Sigmoid colon (tissue), 7 donors: ENCODE results near the gene CHCHD4. TPM values are rescaled to one million over a fixed set of nuclear protein-coding genes. Genes with fewer than 3 reads are reported as not detected.

Source experiments
- DNase-seq: peaks from one replicate; pipeline ENCODE4 v3.0.0-alpha.2; 2019
- H3K27ac ChIP-seq, 4 donors: fragments of 200-600 bp; sonication (generic); one replicate each; pipeline ENCODE4 v1.5.1; 2016 to 2019; ENCODE audit warnings: mild to moderate bottlenecking in 1 of 4
- H3K27me3 ChIP-seq, 3 donors: fragments of 200-600 bp; sonication (generic); one replicate each; pipeline ENCODE4 v1.5.1; 2019; ENCODE audit warnings: mild to moderate bottlenecking in 1 of 3
- H3K36me3 ChIP-seq, 4 donors: fragments of 200-600 bp; sonication (generic); one replicate each; pipeline ENCODE4 v1.5.1; 2016 to 2019
- H3K4me1 ChIP-seq, 4 donors: fragments of 200-600 bp; sonication (generic); one replicate each; pipeline ENCODE4 v1.5.1; 2017 to 2019
- H3K4me3 ChIP-seq, 4 donors: fragments of 200-600 bp; sonication (generic); one replicate each; pipeline ENCODE4 v1.5.1; 2017 to 2019; ENCODE audit warnings: mild to moderate bottlenecking in 2 of 4, moderate library complexity in 1 of 4
- H3K9me3 ChIP-seq, 4 donors: fragments of 200-600 bp in 3 of 4; sonication (generic) in 3 of 4; one replicate each; pipeline versions ENCODE4 v1.5.1 to v1.6.1; 2013 to 2019
- CTCF ChIP-seq, 4 experiments: fragments of 450-650 bp in 3 of 4; fragments of 200-600 bp in 1 of 4; IDR thresholded peaks; one replicate each; pipeline ENCODE4 v1.5.1; 2016 to 2019; ENCODE audit warnings: antibody characterized with exemption in 4 of 4, mild to moderate bottlenecking in 3 of 4, moderate library complexity in 2 of 4
- EP300 ChIP-seq, 4 donors: sonication (generic); formaldehyde crosslinking; IDR thresholded peaks; one replicate each; pipeline ENCODE4 v1.6.1; 2017; ENCODE audit warnings: antibody characterized with exemption in 4 of 4
- POLR2A ChIP-seq, 2 donors: fragments of 450-650 bp; IDR thresholded peaks; one replicate each; pipeline ENCODE4 v1.6.1; 2016; ENCODE audit warnings: antibody characterized with exemption in 2 of 2, mild to moderate bottlenecking in 2 of 2, moderate library complexity in 2 of 2
- POLR2AphosphoS5 ChIP-seq, 4 donors: sonication (generic); formaldehyde crosslinking; IDR thresholded peaks; one replicate each; pipeline ENCODE4 v1.6.1; 2017; ENCODE audit warnings: antibody characterized with exemption in 4 of 4
- WGBS, 2 donors: extraction: QIAGEN DNeasy Blood & Tissue Kit; methylation state at CpG; one replicate each; pipeline ENCODE4 v1.1.7; 2013; 5-methylcytosine and 5-hydroxymethylcytosine counted together
- intact Hi-C: fragments of 100-400 bp; cut with DNase I; formaldehyde crosslinking; loops from one replicate; pipeline ENCODE4 v1.15.1; 2023
- polyA plus RNA-seq, 3 donors: library from polyadenylated mRNA; stranded (reverse); fragments of 200-250 nt; gene quantifications; one replicate each; pipeline ENCODE4 v1.2.3, GENCODE V29; 2013
- total RNA-seq, 4 donors: library from RNA; depleted of rRNA; stranded (reverse); fragments of >200 nt; gene quantifications; one replicate each; pipeline ENCODE4 v1.1.0, GENCODE V29; 2016
- donor health status: healthy with polysubstance abuse.
- donor health status: Bipolar disorder and iron deficiency.
- donor health status: healthy.

Gene CHCHD4
- total and polyA plus RNA-seq, 7 donors = 13.0 to 33.8 (median 20.9) TPM

GRCh38 chr3:14148041-14148985 lies 23.6 kb upstream of the CHCHD4 start:
- H3K9me3 ChIP-seq = no peaks in the 10 kb centered on the region
- TF ChIP-seq CTCF (IDR thresholded peaks at IDR 0.05) = no peak
- peak in 1 of 4 donors; percentile 1 for TF ChIP-seq POLR2AphosphoS5 (IDR thresholded peaks at IDR 0.05)
- peaks cover 2 to 75% (median 19%) of the 10 kb centered on the region in 4 donors for H3K36me3 ChIP-seq
- no peaks in the 10 kb centered on the region for H3K27me3 ChIP-seq
- H3K4me1 ChIP-seq = peaks cover 0 to 36% (median 33%) of the 10 kb centered on the region in 4 donors
- intact Hi-C loops = loop anchor here (10.0 kb wide), 1 partner anchor 1484 kb away; the partner anchor contains the start of gene RAF1
- H3K4me3 ChIP-seq = no peak overlapping the region
- 90 to 93% methylated on average over 28 of the region's 28 CpGs for WGBS, 2 donors
- peak overlapping the region in 2 of 4 donors; percentile 6 to 87 for H3K27ac ChIP-seq
- no peak for DNase-seq

DNA sequence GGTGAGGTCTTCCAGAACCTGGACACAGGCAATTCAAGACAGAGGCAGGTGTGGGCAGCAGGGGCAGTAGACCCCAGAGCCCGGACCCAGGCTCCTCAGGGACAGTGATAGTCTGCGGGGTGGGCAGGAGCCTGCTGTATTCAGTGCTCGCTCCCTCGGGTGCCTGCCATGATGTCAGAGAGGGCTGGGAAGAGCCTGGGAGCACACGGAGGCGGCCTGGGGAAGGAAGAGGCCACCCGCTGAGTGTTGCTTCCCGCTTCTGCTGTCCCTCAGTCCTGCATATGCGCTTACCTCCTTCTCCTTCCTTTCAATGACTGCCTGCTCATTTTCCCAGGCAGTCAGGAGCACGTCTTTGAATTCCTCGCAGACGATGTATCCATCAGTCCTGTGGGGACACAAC lies 22.9 kb upstream of the CHCHD4 start:
- DNase-seq = no peak
- no peaks in the 10 kb centered on the region for H3K27me3 ChIP-seq
- peaks cover 2 to 70% (median 16%) of the 10 kb centered on the region in 4 donors for H3K36me3 ChIP-seq
- TF ChIP-seq EP300 (IDR thresholded peaks at IDR 0.05) = no peak
- no peak for TF ChIP-seq POLR2AphosphoS5 (IDR thresholded peaks at IDR 0.05)
- no peak for TF ChIP-seq CTCF (IDR thresholded peaks at IDR 0.05)
- TF ChIP-seq POLR2A (IDR thresholded peaks at IDR 0.05) = no peak
- peaks cover 0 to 43% (median 40%) of the 10 kb centered on the region in 4 donors for H3K4me1 ChIP-seq
- H3K27ac ChIP-seq = peak overlapping the region in 1 of 4 donors; percentile 87
- H3K9me3 ChIP-seq = no peaks in the 10 kb centered on the region
- 92 to 96% methylated on average over 12 of the region's 12 CpGs for WGBS, 2 donors
- H3K4me3 ChIP-seq = no peak overlapping the region
- intact Hi-C loops = loop anchor here (10.0 kb wide), 1 partner anchor 1483 kb away; the partner anchor contains the start of gene RAF1

- 83 to 89% methylated on average over 5 of the region's 5 CpGs for WGBS, 2 donors
- H3K4me3 ChIP-seq = no peak overlapping the region
- no peaks in the 10 kb centered on the region for H3K9me3 ChIP-seq
- H3K36me3 ChIP-seq = peaks cover 2 to 70% (median 15%) of the 10 kb centered on the region in 4 donors
- peaks cover 0 to 47% (median 40%) of the 10 kb centered on the region in 4 donors for H3K4me1 ChIP-seq
- intact Hi-C loops = loop anchor here (10.0 kb wide), 1 partner anchor 1482 kb away; the partner anchor contains the start of gene RAF1
- H3K27me3 ChIP-seq = no peaks in the 10 kb centered on the region
- TF ChIP-seq POLR2A (IDR thresholded peaks at IDR 0.05) (no peak), CTCF (IDR thresholded peaks at IDR 0.05) (no peak), EP300 (IDR thresholded peaks at IDR 0.05) (no peak), POLR2AphosphoS5 (IDR thresholded peaks at IDR 0.05) (no peak)
- H3K27ac ChIP-seq = peak overlapping the region in 3 of 4 donors; percentile 81 to 92 (median 87)
- DNase-seq = no peak
These were observed 22.4 kb upstream of the CHCHD4 start for GRCh38 chr3:14147066-14147435.

GRCh38 chr3:14146381-14147065 lies 21.9 kb upstream of the CHCHD4 start:
- H3K27ac ChIP-seq = peak overlapping the region; percentile 81 to 92 (median 84)
- H3K36me3 ChIP-seq = peaks cover 2 to 70% (median 18%) of the 10 kb centered on the region in 4 donors
- no peaks in the 10 kb centered on the region for H3K27me3 ChIP-seq
- WGBS, 2 donors = 92 to 93% methylated on average over 10 of the region's 10 CpGs
- peaks cover 0 to 47% (median 41%) of the 10 kb centered on the region in 4 donors for H3K4me1 ChIP-seq
- no peaks in the 10 kb centered on the region for H3K9me3 ChIP-seq
- no peak for DNase-seq
- H3K4me3 ChIP-seq = no peak overlapping the region
- TF ChIP-seq CTCF (IDR thresholded peaks at IDR 0.05) (no peak), EP300 (IDR thresholded peaks at IDR 0.05) (no peak), POLR2A (IDR thresholded peaks at IDR 0.05) (no peak), POLR2AphosphoS5 (IDR thresholded peaks at IDR 0.05) (no peak)
- intact Hi-C loops = loop anchor here (10.0 kb wide), 1 partner anchor 1482 kb away; the partner anchor contains the start of gene RAF1
